ENCODE data around the gene SELENOO. TPM values are rescaled to one million over a fixed set of nuclear protein-coding genes. Genes with fewer than 3 reads are reported as not detected.

The SELENOO gene
- total RNA-seq, 1 experiment from 2014 or later = 9.4 TPM

DNA sequence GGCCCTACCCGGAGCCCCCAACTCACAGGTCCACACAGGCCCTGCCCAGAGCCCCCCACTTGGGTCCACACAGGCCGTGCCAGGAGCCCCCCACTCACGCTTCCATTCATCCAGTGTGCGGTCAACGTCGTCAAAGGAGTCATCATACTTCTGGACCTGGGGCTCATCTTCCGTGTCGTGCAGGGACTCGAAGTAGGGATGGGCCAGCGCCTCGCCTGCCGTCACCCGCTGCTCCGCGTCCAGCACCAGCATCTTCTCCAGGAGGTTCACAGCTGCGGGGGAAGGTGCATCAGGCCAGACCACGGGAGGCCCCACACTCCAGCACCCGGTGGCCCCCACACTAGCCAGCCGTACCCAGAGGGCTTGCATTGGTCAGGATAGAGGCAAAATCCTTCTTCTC, 54.3 kb downstream of the SELENOO start:
- DNase-seq (ENCODE audit: low read depth) = no peak

- no peak for DNase-seq (ENCODE audit: low read depth)
Observed at GRCh38 chr22:50255607-50256006, 54.8 kb downstream of the SELENOO start.

GRCh38 chr22:50256258-50256862, 55.5 kb downstream of the SELENOO start:
- DNase-seq (ENCODE audit: low read depth) = no peak

DNA sequence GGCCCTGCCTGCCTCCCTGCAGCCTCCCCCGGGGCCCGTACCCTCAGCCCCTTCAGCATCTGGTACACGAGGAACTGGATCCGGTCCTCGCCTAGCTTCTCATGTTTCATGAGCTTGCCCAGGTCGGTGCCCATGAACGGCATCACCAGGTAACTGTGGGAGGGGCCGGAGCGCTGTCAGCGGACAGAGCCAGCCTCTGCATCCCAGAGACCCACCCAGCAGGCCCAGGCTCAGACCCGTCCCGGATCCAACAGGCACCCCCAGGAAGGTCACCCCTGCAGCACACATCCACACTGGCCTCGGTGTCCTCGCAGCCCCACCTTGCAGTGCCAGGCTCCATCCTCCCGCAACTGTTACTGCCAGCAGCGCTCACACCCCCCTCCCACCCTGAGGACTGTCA, 56.2 kb downstream of the SELENOO start:
- DNase-seq (ENCODE audit: low read depth) = no peak

DNA sequence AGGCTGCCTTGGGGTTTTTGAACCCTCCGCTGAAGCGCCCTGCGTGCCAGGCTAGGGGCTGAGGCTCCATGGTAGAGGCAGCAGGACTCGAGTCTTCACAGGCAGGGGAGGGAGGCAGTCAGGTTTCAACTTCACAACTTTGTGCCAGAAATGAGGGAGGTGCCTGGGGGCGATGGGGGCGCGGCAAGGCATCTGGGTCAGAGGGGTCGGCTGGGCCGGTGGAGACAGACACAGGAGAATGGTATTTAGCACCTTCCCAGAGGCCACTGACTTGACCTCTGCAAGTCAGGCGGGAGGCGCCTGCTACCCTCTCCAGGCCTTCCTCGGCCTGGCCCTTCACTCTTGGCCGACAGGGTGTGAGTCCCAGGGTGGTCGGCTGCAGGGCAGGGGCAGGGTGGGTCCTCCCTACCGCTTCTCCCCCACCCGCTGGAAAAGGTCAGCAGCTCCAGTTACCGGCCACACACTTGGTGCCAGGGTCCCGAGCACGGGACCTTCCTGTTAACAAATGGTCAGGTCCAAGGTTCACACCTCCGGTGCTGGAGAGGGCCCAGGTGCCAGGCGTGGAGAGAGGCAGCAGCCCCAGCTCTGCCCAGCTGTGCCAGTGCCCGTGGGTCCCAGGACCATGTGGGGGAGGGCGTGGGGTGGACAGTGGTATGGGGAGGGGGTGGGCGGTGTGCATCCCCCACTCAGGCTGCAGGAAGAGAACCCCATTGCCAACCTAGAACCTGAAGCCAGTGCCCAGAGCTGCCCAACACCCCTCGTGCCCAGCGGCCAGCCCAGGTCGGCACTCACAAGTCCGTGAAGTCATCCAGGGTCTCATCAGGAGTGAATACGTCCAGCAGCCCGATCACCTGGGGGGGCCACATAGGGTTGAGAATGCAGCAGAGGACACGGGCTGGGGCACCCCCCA, 56.9 kb downstream of the SELENOO start:
- DNase-seq (ENCODE audit: low read depth) = no peak

- no peak for DNase-seq (ENCODE audit: low read depth)
Observed at GRCh38 chr22:50258361-50259292, 57.8 kb downstream of the SELENOO start.

GRCh38 chr22:50259302-50259701, 58.5 kb downstream of the SELENOO start:
- no peak for DNase-seq (ENCODE audit: low read depth)

- no peak for DNase-seq (ENCODE audit: low read depth)
Observed at GRCh38 chr22:50260434-50260800, 59.6 kb downstream of the SELENOO start.

- peak; percentile 46 for DNase-seq (ENCODE audit: low read depth)
Observed at GRCh38 chr22:50260801-50261614, 60.2 kb downstream of the SELENOO start.

- DNase-seq (ENCODE audit: low read depth) = no peak
Observed at GRCh38 chr22:50261615-50262459, 61.0 kb downstream of the SELENOO start, which contains the start of gene MAPK12. Gene MAPK12 (minus strand): TSS chr22:50261683. CDS start chr22:50261509, 174 bp downstream.

- no peak for DNase-seq (ENCODE audit: low read depth)
Observed at GRCh38 chr22:50262460-50262911, 61.7 kb downstream of the SELENOO start.

- no peak for DNase-seq (ENCODE audit: low read depth)
Observed at GRCh38 chr22:50262973-50263617, 62.3 kb downstream of the SELENOO start.

DNA sequence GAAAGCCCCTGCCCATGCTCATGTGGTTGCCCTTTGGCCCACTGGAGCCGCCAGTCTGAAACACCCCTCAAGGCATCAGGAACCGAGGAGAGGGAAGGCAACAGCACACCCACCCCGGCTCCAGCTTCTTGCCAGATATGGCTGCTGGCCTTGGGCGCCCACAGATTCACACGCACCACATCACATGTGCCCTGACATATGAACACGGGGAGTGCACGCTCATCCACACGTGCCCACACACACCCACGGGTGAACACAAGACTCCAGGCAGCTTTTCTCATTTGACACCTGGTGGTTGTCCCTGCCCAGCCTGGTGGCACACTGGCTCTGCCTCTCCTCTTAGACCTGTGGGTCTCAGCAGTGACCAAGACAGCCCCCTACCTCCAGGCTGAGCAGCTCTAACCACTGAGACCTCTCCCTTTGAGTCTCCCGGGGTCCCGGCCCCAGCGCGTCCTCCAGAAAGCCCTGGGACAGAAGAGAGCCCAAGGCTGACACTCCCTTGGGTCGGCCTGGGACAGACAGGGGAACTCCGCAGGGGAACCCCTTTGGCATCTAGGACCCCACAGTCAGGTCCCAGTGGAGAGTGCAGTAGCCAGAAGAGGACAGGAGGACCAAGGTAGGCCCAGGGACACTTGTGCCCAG, 63.4 kb downstream of the SELENOO start:
- no peak for DNase-seq (ENCODE audit: low read depth)

- DNase-seq (ENCODE audit: low read depth) = no peak
Observed at GRCh38 chr22:50264946-50265669, 64.3 kb downstream of the SELENOO start.

DNA sequence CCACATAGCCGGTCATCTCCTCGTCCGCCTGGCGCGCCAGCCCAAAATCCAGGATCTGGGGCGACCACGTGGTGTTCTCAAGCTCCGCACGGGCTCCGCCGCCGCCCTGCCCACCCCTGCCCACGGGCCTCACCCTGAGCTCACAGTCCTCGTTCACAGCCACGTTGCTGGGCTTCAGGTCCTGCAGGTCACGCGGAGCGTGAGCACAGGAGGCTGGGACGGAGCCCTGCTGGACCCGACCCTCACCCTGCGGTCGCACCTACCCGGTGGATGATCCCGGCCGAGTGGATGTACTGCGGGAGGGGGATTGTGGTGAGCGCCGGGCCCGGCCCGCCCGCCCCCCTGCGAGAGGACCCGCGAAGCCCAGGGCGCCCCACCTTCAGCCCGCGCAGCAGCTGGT, 66.2 kb downstream of the SELENOO start:
- DNase-seq (ENCODE audit: low read depth) = no peak
